HG03139 (cell line): ENCODE results near the gene CDC42.

Experiments used
- ATAC-seq: cut with Tn5 transposase; IDR thresholded peaks from one replicate; pipeline ENCODE4 v1.9.1; 2021; ENCODE audit not compliant: unreplicated experiment

CDC42 gene

DNA sequence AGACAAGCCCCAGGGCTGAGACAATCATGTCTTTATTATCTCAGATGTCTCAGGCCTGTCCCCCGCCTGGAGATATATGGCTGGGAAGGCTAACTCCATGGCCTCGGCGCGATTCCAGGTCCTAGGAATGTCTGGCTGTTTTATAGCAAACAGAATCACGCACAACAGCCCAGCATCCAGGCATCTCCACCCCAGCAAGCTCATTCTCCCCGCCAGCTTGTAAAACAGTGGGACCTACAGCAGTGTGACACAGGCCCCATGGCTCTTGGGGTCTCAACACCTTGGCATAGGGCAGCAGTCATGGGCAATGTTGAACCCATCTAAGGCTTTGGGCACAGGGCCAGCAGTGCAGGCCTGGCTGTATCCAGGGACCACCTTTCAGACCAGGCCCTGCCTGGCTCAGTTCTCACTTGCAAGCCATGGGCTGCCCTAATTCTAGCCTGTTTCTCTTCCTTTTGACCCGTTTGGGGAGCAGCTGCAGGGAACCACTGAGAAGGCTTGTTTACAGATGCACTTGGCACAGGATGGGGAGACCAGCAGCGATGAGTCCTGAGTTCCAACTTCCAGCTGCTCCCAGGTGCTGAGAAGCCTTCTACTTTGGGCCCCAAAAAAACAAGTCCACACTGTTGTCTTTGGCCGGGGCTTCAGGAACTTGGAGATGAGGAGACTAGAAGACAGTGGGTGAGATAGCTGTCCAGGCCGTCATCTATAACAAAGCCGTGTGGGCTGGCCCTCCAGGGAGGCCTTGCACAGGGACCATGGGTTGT lies 56.0 kb downstream of the CDC42 start:
- ATAC-seq, result no peak

DNA sequence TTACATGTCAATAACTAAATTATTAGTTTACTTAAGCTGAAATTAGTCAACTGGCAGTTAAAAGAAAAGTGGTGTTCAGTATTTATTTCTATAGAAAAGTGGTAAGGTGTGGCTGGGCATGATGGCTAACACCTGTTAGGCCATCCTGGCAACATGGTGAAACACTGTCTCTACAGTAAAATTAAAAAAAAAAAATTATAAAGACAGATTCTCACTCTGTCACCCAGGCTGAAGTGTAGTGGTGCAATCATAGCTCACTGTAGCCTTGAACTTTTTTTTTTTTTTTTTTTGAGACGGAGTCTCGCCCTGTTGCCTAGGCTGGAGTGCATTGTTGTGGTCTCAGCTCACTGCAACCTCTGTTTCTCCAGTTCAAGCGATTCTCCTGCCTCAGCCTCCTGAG lies 57.5 kb downstream of the CDC42 start:
- no peak for ATAC-seq

GRCh38 chr1:22111115-22111514 lies 58.6 kb downstream of the CDC42 start:
- no peak for ATAC-seq

- no peak for ATAC-seq
Observed at GRCh38 chr1:22111620-22112019, 59.1 kb downstream of the CDC42 start.

- no peak for ATAC-seq
Observed at GRCh38 chr1:22112554-22112953, 60.0 kb downstream of the CDC42 start.

GRCh38 chr1:22114083-22115012 lies 61.8 kb downstream of the CDC42 start:
- ATAC-seq, result no peak

- no peak for ATAC-seq
Observed at GRCh38 chr1:22115286-22115685, 62.8 kb downstream of the CDC42 start.

DNA sequence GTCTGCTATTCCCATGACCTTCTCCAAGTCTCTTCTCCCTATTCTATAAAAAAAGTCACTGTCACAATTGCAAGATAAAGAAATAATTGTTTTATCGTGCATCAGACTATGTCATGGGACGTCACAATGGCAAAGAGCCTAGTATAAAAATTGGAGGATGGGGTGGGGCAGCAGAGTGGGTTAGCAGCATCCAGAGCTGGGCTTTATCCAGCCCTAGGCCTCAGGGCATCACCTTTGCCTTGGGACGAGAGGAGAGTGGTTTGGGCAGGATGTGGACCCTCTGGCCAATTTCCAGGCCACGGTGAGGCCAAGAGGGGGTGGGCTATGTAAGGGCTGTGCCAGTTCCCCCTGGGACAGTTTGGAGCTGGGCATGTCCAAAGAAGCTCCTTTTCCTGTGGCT lies 64.7 kb downstream of the CDC42 start:
- no peak for ATAC-seq

- no peak for ATAC-seq
Observed at GRCh38 chr1:22117851-22118250, 65.3 kb downstream of the CDC42 start.

- ATAC-seq, result no peak
Observed at GRCh38 chr1:22118291-22118992, 65.9 kb downstream of the CDC42 start.

GRCh38 chr1:22119626-22120468 lies 67.3 kb downstream of the CDC42 start:
- ATAC-seq, result no peak

- no peak for ATAC-seq
Observed at GRCh38 chr1:22120469-22120790, 67.9 kb downstream of the CDC42 start.

GRCh38 chr1:22121421-22121911 lies 69.0 kb downstream of the CDC42 start:
- ATAC-seq, result no peak

DNA sequence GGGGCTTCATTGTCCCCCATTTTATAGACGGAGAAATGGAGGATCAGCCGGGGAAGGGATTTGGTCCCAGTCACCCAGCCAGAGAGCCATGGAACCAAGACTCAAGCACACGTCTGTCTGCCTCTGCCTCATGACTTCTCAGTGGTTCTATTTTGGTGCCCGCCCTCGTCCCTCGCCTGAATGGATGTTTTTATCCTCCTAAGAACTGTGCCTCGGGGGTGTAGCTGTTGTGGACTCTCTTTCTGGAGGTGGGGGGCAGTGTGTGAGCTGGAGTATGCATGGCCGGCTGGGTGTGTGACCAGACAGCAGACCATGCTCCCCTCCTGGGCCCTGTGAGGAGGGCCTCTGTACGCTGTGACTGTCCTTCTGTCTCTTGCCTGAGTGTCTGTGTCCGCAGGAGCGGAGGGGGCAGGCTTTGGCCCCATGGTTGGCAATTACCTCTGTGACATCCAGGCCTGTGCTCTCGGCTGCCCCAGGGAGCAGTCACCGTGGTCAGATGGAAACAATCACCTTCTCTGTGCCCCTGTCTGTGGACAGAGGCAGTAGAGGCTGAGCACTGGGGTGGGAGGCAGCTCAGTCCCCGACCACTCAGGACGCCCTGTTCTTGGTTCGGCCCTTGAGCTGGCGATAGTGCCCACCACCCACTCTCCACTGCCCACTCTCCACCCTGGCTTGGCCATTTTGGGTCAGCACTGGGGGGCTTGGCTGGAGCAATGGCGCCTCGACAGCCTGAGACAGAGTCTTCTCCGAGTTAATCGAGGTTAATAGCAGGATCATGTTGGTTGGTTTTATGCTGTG lies 70.0 kb downstream of the CDC42 start:
- no peak for ATAC-seq

DNA sequence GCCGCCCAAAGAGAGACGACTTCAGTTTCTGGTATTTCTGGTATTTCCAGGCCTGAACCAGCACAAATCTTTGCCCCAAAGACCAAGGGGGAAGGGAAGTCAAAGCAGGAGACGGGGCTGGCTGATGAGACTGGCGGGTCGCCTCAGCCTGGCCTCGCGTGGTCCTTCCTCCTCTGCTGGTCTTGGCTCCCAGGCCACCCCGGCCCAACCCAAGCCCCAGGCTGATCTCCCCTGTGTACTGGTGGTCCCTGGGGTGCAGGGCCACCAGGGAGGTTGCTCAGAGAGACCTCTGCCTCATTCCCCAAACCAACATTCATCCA lies 70.5 kb downstream of the CDC42 start:
- no peak for ATAC-seq

GRCh38 chr1:22123901-22124404 lies 71.4 kb downstream of the CDC42 start:
- ATAC-seq, result no peak

DNA sequence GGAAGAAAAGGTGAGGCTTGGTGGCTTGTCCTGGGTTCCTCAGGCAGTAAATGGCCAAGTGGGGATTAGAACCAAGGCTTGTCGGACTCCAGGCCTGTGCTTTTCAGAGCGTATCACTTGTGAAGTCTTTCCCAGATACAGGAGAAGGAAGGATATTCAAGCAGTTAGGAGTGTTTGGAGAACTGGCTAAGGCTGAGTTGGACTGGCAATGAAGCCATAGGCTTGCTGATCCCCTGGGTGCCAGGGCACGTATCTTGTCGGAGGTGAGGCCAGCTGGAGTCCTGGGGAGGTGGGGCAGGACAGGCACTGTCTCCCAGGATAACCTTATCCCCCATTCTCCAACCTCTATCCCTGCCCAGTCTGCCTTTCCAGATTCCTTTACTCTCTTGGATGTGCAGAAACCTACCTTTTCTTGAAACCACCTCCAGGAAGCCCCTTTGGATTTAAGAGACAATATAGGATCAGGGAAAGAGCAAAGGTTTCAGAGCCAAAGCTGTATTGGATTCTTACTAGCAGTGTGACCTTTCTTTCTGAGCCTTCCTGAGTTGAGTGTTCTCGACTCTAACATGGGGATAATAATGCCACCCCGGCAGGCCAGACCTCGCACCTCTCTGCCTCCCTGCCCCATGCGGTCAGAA lies 72.2 kb downstream of the CDC42 start:
- no peak for ATAC-seq

GRCh38 chr1:22126531-22126930 lies 74.0 kb downstream of the CDC42 start:
- ATAC-seq, result no peak

- ATAC-seq, result no peak
Observed at GRCh38 chr1:22127248-22127647, 74.7 kb downstream of the CDC42 start.
